NCI-H1417 (cell line): Measurements from ENCODE around the gene RAB13.

Experiments used
- DNase-seq, 3 experiments: peaks; one replicate each; lab custom pipeline; 2025; lab: John Stamatoyannopoulos, UW

RAB13 gene

DNA sequence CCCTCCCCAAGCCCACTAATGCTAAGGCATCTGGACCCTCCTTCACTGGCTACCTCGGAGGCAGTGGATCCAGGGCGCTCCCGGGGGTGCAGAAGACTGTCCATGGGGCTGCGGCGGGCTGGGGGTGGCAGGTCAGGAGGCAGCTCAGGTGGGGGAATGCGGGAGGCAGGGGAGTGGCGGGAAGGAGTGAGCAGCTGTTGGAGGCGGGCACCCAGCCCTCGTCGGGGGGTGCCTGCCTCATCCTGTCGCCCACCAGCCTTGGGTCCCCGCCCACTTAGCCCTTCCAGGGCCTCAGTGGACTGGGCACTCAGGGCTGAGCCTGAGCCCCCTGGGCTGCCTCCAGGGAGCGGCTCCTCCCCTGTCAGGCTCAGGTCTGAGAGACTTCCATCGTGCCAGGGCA lies 52.7 kb downstream of the RAB13 start:
- DNase-seq = no peak

DNA sequence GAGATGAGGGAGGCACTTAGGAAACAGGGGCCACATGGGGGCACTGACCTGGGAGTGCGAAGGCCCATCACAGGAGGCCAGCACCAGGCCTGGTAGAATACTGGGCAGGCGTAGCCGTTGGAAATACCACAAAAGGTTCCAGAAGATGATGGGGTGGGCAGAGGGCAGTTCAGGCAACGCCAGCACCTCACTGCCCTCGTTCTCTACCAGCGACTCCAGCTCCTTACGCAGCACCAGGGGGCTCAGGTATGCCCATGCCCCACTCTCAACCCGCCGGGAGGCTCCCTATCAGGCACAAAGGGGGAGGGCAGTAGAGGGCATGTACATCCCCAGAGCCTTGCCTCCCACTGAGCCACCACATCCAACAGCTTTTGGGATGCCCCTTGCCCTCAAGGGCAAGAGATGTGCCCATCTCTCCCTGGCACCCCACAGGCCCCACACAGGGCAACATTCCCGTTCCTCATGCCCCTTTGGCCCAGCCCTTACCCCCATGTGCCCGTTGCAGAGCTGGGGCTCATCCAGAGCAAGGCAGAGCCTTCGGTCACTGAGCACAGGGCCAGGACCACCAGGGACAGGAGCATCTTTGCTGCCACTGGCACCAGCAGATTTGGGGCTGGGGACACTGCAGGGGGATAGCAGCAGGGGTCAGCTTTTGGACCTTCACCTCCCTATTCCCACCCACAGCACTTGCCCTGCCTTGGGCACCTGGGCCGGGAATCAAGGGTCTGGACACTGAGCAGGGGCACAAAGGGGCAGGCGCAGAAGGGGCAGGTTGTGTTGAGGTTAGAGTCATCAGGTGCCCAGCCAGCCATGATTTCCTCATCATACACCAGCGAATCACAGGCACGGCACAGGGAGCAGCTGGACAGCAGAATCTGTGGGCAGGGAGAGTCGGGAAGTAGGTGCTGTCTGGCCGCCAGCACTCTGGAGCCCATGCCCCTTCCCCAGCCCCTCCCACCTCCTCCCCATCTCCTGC lies 53.7 kb downstream of the RAB13 start:
- no peak for DNase-seq
